ENCODE data around the gene TPSD1. TPM values are rescaled to one million over a fixed set of nuclear protein-coding genes. Genes with fewer than 3 reads are reported as not detected.
"Not testable (repeated sequence)": the region's sequence is repeated elsewhere in the genome, so short reads cannot be mapped to it uniquely, and the experiment has no call there.

Gene TPSD1
- not detected in 2 replicates for total RNA-seq

DNA sequence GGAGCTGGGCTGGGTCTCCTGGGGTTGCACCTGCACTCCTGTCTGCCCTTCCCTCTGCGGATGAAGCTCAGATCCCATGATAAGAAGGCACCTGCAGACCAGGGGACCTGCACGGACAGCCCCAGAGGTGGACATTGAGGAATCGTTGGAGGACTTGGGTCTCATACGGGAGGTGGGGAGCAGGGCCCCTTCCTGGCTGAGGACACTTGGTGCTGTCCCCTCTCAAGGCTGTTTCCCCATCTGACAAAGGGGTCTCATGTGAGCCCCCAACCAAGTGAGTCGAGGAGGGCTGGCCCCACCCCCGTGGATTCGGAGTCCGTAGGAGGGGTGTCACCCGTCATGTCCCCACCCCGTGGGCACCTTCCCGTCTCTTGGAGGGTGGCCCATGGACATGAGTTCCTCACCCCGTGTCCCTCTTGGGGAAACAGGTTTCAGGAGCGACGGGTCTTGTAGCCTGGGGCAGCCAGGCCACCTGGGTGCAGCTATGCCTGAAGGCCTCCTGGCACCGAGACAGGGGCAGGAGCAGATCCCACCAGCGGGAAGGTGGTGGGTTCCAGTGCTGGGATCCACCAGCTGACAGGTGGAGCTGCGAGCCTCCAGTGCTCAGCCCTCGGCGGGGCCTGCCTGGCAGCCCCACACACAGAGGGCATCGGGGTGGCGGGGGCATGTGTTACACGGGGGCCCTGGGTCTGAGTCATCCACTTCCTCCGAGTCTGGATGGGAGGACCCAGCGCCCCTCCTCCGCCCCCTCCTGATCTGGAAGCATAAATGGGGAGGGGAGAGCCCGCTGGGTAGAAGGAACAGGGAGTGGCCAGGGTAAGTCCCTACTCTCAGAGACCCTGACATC lies at the start of gene TPSD1:
TSS of gene TPSD1 (plus strand) at position 794 of the 847 bp plus-strand sequence. CDS start 212 bp downstream, outside the sequence.
- ATAC-seq (ENCODE audit: low read depth); H3K4me3 Mint-ChIP-seq; intact Hi-C loops (cut with micrococcal nuclease); CTCF ChIA-PET; H3K4me1 Mint-ChIP-seq; POLR2A ChIA-PET; H3K9me3 Mint-ChIP-seq; H3K27ac Mint-ChIP-seq; H3K36me3 Mint-ChIP-seq (ENCODE audit: low read depth); DNase-seq: not testable (repeated sequence)
- H3K27me3 Mint-ChIP-seq = peaks cover 12% of the 10 kb centered on the region

DNA sequence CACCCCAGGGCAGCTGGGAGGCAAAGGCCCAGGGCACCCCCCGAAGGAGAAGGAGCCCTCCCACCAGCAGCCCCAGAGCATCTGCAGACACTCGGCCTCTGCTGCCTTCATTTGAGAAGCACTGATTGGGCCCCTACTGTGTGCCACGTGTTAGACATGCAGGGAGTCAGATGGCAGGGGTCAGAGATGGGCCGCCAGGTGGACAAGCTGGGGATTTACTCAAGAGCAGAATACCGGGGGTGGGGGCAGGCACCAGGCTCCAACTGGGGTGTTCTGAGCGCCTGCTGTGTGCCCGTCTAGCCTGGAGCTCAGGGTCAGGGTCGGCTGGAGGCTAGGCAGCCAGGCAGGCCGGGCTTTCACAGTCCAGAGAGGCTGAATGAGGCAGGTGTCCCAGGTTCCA lies 49.5 kb upstream of the TPSD1 start:
- no peak overlapping the region for H3K27ac Mint-ChIP-seq
- no peak for DNase-seq
- ATAC-seq (ENCODE audit: low read depth) = no peak
- TF ChIP-seq, protein P1, sequence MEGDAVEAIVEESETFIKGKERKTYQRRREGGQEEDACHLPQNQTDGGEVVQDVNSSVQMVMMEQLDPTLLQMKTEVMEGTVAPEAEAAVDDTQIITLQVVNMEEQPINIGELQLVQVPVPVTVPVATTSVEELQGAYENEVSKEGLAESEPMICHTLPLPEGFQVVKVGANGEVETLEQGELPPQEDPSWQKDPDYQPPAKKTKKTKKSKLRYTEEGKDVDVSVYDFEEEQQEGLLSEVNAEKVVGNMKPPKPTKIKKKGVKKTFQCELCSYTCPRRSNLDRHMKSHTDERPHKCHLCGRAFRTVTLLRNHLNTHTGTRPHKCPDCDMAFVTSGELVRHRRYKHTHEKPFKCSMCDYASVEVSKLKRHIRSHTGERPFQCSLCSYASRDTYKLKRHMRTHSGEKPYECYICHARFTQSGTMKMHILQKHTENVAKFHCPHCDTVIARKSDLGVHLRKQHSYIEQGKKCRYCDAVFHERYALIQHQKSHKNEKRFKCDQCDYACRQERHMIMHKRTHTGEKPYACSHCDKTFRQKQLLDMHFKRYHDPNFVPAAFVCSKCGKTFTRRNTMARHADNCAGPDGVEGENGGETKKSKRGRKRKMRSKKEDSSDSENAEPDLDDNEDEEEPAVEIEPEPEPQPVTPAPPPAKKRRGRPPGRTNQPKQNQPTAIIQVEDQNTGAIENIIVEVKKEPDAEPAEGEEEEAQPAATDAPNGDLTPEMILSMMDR (IDR thresholded peaks at IDR 0.05) = no peak
- no peak overlapping the region for H3K4me3 Mint-ChIP-seq
- no peaks in the 10 kb centered on the region for H3K4me1 Mint-ChIP-seq
- no peaks in the 10 kb centered on the region for H3K9me3 Mint-ChIP-seq
- ChIA-PET POLR2A (no interaction called here), CTCF (no interaction called here)
- H3K36me3 Mint-ChIP-seq (ENCODE audit: low read depth) = no peaks in the 10 kb centered on the region
- intact Hi-C loops (cut with micrococcal nuclease) = no loop called here
- no peaks in the 10 kb centered on the region for H3K27me3 Mint-ChIP-seq

DNA sequence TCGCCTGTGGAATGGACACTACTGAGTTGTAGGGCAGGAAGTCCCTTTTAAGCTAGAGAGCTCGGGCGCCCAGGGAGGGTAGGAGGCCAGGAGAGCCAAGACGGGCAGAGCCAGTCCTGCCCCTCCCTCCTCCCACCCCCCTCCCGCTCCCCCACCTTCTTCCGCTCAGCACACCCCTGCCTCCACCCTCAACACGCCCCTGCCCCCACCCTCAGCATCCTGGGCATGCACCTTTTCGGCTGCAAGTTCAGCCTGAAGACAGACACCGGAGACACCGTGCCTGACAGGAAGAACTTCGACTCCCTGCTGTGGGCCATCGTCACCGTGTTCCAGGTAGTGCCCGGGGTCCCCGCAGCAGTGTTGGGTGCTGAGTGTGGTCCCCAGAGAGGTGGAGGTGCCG lies 49.1 kb upstream of the TPSD1 start:
- ChIA-PET POLR2A (no interaction called here), CTCF (no interaction called here)
- Mint-ChIP-seq H3K36me3 (ENCODE audit: low read depth) (no peaks in the 10 kb centered on the region), H3K27me3 (no peaks in the 10 kb centered on the region), H3K4me3 (no peak overlapping the region), H3K27ac (no peak overlapping the region), H3K4me1 (no peaks in the 10 kb centered on the region), H3K9me3 (no peaks in the 10 kb centered on the region)
- no peak for DNase-seq
- no peak for ATAC-seq (ENCODE audit: low read depth)
- intact Hi-C loops (cut with micrococcal nuclease) = no loop called here
- TF ChIP-seq, protein P1 (IDR thresholded peaks at IDR 0.05) = no peak

DNA sequence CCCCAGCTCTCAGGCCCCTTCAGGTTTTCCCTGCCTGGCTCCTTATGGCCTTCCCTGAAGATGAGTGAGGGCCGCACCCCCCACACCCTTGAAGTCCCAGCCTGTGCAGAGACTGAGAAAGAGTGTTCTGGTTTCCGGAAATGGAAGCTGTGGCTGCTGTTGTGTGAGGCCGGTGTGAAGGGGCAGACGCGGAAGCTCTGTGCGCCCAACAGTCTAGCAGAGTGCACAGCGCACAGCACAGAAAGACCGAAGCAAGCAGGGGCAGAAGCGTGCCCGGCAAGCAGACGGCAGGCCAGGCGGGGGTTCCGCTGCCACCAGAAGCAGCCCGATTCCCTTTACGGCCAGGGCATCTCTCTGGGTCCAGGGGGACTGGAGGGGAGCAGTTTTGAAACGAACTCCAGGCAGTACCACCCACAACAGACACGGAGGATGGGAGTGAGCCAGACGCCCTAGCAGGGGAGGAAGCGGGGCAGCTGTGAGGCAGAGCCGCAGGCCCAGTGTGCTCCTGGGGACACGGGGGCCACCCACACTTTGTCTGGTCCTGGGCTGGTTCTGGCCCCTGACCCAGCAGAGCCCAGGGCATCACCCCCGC lies 47.5 kb upstream of the TPSD1 start:
- H3K27me3 Mint-ChIP-seq = no peaks in the 10 kb centered on the region
- no peaks in the 10 kb centered on the region for H3K36me3 Mint-ChIP-seq (ENCODE audit: low read depth)
- no peaks in the 10 kb centered on the region for H3K9me3 Mint-ChIP-seq
- ATAC-seq (ENCODE audit: low read depth) (no peak), DNase-seq (no peak)
- POLR2A ChIA-PET = no interaction called here
- intact Hi-C loops (cut with micrococcal nuclease) = no loop called here
- CTCF ChIA-PET = no interaction called here
- H3K4me3 Mint-ChIP-seq = no peak overlapping the region
- H3K27ac Mint-ChIP-seq = no peak overlapping the region
- H3K4me1 Mint-ChIP-seq = no peaks in the 10 kb centered on the region
- TF ChIP-seq, protein P1 (IDR thresholded peaks at IDR 0.05) = no peak

DNA sequence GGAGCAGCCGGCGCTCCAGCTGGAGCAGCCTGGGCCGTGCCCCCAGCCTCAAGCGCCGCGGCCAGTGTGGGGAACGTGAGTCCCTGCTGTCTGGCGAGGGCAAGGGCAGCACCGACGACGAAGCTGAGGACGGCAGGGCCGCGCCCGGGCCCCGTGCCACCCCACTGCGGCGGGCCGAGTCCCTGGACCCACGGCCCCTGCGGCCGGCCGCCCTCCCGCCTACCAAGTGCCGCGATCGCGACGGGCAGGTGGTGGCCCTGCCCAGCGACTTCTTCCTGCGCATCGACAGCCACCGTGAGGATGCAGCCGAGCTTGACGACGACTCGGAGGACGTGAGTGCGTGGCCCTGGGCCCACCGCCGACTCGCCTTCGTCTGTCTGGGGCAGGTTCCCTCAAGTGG lies 46.8 kb upstream of the TPSD1 start:
- Mint-ChIP-seq H3K9me3 (no peaks in the 10 kb centered on the region), H3K27ac (no peak overlapping the region), H3K4me1 (no peaks in the 10 kb centered on the region), H3K27me3 (no peaks in the 10 kb centered on the region), H3K4me3 (no peak overlapping the region), H3K36me3 (ENCODE audit: low read depth) (no peaks in the 10 kb centered on the region)
- intact Hi-C loops (cut with micrococcal nuclease) = no loop called here
- TF ChIP-seq, protein P1 (IDR thresholded peaks at IDR 0.05) = no peak
- no peak for ATAC-seq (ENCODE audit: low read depth)
- POLR2A ChIA-PET = no interaction called here
- CTCF ChIA-PET = no interaction called here
- no peak for DNase-seq
